ENCODE measurements around the gene CD180. TPM values are rescaled to one million over a fixed set of nuclear protein-coding genes. Genes with fewer than 3 reads are reported as not detected.

Gene CD180
- total RNA-seq, 1 donor = 0.54 TPM

DNA sequence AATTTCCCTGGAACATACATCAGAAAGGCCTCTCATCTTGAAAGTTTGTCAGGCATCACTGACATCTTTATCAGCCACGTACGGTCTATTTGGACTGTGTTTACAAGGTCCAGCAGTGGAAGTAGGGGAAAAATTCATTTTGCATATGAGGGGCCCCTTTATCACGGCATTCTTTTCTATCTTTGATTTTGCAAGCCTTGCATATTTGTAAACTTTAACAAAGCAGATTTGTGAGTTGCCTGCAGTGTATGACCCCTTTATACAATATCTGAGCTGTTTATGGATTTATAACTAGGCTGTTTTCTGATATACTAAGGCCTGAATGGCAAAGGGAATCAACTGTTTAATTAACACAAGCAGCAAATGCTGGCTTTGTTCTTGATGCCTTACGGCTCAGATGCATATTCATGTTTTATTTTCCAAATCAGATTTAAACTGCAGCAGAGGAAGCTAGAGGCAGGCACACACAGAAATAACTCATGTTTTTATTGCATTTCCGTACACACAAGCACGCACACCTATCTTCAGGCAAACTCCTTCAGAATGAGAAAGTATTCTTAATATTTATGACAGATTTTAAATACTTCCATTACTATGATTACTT lies 61.1 kb downstream of the CD180 start:
- DNase-seq (ENCODE audit: low read depth in 2 of 3, low spot score in 2 of 3) = no peak

DNA sequence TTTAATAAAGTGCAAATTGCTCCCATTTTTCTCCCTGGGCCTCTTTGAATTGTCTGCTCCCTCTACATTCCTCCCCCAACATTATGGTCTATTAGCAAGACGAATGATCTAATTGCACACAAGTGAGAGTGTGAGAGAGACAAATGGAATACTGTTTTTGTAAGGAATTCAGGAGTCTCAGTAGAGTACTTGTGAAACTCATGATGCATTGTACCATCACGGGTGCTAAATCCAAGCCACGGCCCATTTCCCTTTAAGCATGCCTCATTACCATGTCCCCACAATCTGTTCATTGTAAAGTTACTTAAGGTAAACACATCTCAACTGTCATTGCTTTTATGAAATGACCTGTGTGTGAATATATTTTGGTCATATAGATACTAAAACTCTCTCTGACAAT lies 62.8 kb downstream of the CD180 start:
- DNase-seq (ENCODE audit: low read depth in 2 of 3, low spot score in 2 of 3) = no peak

DNA sequence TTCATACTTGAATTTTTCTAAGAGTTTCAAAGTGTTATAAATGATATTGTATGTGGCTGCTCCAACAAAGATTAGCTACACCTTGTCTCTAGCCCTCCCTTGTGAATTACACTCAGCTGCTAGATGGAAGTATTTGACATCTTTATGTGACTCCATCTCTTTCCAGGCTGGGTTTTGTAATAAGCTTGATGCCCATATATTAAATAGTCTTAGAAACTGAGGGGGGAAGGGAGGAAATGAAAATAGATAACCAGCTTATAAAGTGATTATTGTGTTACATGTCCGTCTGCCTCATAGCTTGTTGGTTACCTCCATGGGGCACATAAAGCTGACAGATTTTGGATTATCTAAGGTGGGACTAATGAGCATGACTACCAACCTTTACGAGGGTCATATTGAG lies 63.4 kb downstream of the CD180 start:
- DNase-seq (ENCODE audit: low read depth in 2 of 3, low spot score in 2 of 3) = no peak

DNA sequence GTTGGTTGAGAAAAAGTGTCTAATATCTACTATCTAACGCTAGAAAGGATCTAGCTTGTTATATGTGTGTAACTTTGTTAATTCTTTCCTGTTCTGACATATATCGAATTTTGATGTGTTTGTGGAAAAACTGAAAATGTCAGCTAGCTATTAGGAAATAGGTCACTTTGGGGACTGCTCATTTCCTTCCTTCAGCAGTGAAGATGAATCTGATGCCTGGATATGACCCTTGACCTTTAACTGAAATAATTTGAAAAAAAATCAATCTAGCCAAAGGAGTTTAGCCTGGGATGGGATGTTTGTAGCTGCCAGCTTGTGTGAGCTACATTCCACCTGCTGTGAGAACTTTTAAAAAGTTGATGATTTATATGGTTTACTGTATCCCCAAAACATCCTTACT lies 66.8 kb downstream of the CD180 start:
- no peak for DNase-seq (ENCODE audit: low read depth in 2 of 3, low spot score in 2 of 3)

Measured in hematopoietic multipotent progenitor cell (in vitro differentiated cells).